ENCODE data around the gene RMRP. TPM values are rescaled to one million over a fixed set of nuclear protein-coding genes. Genes with fewer than 3 reads are reported as not detected.
"Not testable (repeated sequence)": the region's sequence is repeated elsewhere in the genome, so short reads cannot be mapped to it uniquely, and the experiment has no call there.

Gene RMRP
- total RNA-seq, 1 donor from 2014 or later: 133,388 TPM

DNA sequence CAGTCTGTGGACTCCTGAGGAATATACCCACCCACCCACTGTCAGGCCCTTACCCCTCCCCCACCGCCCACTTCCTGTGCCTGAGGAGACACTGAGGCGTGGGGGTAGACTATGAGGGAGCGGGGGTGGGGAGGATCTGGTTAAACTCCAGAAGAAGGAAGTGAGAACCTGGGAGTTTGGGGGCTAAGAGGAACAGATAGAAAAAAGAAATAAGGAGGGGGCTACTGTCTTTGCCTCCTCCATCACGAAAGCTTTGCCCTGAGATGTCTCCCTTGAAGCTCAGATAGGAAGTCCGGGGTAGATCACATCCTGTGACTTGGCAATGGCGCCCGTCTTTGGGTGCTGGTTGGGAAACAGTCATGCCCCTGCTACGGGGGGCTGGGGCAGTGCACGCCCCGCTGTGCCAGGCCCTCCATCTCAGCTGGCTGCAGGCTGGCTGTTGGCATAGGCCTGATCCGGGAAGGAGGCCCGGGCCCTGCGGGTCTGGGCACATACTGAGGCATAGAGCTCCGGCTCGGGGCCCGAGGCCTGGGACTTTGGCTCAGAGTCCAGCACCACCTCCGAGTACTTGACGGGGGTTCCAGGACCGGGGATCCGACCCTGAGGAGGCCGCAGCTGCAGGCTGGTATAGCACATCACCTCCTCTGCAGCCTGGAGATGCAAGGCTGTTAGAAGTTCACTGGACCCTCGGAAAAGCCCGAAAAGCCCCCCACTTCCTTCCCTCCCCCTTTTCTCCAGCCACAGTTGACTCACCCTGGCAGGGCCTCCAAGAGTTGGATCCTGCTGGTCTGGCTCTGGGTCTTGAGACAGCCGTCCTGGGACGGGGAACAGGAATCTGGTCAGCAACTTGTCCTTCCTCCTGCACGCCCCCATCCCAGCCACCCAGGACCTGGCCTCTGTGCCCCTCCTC lies 8.1 kb downstream of the RMRP start:
- DNase-seq (ENCODE audit: low spot score in 2 of 2): peak in 1 of 2 donors; percentile 22
- no peak for FAIRE-seq

DNA sequence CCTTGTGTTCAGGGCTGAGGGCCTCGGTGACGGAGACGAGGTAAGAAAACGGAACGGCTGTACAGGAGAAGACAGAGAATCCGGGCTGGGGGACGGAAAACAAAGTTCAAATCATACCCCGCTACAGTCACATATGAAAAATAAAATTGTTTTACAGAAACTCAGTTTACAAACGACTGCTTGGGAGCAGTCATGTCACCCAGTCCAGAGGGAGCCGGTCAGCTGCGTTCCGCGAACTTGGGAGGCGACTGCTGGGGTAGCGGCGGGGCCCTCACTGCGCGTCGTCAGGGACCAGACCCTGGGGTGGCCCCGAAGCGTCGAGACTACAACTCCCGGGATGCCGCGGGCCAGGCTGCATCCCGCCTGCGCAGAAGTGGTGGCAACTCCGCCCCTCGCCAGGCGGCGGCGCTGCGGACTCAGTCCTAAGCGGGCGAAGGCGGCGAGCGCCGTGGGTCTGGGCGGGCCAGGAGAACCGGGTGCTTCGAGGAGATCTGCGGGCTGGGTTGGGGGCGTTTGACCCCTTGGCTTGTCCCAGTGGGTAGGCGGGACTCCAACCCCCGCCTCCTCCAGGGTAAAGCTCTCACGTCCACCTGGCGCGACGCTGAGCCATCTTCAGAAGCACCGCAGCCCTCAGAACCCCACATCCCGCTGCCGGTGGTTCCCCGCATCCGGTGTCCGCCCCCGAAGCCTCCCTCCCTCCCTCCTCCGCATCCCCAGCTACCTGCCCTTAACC lies 11.1 kb downstream of the RMRP start:
- peak; percentile 88 to 97 for DNase-seq (ENCODE audit: low spot score in 2 of 2)
- no peak for FAIRE-seq

- DNase-seq (ENCODE audit: low spot score in 2 of 2): no peak
- no peak for FAIRE-seq
These were observed 11.7 kb downstream of the RMRP start for GRCh38 chr9:35646153-35646532.

DNA sequence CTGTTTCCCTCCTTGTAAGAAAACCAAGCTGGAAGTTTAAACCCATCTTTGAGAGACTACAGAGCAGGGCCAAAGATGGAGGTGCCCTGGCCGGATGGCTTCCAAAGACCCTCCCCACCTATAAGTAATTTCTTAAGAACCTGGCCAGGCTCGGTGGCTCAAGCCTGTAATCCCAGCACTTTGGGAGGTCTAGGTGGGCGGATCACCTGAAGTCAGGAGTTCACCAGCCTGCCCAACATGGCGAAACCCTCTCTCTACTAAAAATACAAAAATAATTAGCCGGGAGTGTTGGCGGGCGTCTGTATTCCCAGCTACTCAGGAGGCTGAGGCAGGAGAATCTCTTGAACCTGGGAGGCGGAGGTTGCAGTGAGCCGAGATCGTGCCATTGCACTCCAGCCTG lies 12.1 kb downstream of the RMRP start:
- not testable (repeated sequence) for FAIRE-seq

DNA sequence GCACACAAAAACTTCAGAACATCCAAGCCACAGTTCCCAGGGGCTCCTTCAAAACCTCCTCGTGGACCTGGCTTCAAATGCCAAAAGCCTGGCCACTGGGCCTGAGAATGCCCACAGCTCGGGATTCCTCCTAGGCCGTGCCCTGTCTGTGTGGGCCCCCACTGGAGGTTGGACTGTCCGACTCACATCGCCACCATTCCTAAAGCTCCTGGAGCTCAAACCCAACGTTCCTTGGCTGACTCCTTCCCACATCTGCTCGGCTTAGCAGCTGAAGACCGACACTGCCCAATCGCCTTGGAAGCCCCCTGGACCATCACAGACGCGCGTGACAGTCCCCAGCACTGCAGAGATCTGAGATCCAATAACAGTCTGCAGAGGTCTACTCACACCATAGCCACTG lies 14.8 kb downstream of the RMRP start:
- DNase-seq (ENCODE audit: low spot score in 2 of 2): no peak
- FAIRE-seq: no peak

More for the DNA sequence above, 12.1 kb downstream of the RMRP start:
- not testable (repeated sequence) for DNase-seq (ENCODE audit: low spot score in 2 of 2)

GRCh38 chr9:35641478-35641877 lies 16.3 kb downstream of the RMRP start:
- DNase-seq (ENCODE audit: low spot score in 2 of 2); FAIRE-seq: not testable (repeated sequence)

GRCh38 chr9:35640431-35640830 lies 17.4 kb downstream of the RMRP start:
- DNase-seq (ENCODE audit: low spot score in 2 of 2); FAIRE-seq: not testable (repeated sequence)

GRCh38 chr9:35639631-35640030 lies 18.2 kb downstream of the RMRP start:
- no peak for FAIRE-seq
- no peak for DNase-seq (ENCODE audit: low spot score in 2 of 2)

DNA sequence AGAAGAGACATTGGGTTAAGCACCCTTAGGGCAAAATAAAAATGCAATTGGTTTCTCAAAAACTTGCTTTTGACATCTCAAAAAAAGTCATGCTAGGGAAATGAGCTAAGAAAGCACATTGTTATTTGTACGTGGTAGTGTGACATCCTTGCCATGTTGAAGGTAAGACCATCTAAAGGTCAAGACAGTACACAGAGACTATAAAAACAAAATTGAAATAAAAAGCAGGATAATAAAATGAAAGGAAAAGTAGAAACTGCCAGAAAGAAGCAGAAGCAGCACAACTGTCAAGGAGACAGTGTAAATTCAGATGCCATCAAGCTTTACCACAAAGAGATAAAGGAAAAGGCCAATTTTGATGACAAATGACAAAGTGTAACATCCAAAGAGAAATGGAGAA lies 18.6 kb downstream of the RMRP start:
- not testable (repeated sequence) for DNase-seq (ENCODE audit: low spot score in 2 of 2); FAIRE-seq

DNA sequence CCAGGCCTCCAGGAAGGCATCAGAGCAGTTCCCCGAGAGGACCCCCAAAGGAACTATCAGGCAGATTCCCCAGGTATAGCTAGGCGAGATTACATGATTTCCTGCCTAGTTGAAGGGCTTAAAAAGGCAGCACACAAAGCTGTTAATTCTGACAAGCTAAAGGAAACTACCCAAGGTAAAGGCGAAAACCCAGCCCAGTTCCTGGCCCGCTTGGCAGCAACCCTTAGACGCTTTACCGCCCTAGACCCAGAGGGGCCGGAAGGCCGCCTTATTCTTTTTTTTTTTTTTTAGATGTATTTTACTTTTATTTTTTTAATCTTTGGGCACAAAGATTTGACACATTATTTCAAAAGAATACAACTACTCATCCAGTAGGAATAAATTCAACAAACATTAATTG lies 19.1 kb downstream of the RMRP start:
- not testable (repeated sequence) for DNase-seq (ENCODE audit: low spot score in 2 of 2); FAIRE-seq

DNA sequence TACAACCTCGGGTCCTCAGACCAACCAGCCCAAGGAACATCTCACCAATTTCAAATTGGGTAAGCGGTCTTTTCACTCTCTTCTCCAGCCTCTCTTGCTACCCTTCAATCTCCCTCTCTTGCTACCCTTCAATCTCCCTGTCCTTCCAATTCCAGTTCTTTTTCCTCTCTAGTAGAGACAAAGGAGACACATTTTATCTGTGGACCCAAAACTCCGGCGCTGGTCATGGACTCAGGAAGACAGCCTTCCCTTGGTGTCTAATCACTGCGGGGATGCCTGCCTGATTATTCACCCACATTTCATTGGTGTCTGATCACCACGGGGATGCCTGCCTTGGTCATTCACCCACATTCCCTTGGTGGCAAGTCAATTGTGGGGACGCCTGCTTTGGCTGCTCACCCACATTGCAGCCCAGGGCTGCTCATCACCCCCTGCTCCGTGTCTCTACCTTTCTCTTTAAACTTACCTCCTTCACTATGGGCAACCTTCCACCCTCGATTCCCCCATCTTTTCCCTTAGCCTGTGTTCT lies 20.3 kb downstream of the RMRP start:
- not testable (repeated sequence) for DNase-seq (ENCODE audit: low spot score in 2 of 2); FAIRE-seq

DNA sequence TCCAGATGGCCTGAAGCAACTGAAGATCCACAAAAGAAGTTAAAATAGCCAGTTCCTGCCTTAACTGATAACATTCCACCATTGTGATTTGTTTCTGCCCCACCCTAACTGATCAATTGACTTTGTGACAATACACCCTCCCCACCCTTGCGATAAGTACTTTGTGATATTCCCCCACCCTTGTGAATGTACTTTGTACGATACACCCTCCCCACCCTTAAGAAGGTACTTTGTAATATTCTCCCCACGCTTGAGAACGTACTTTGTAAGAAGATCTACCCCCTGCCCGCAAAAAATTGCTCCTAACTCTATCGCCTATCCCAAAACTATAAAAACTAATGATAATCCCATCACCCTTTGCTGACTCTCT lies 21.0 kb downstream of the RMRP start:
- not testable (repeated sequence) for DNase-seq (ENCODE audit: low spot score in 2 of 2); FAIRE-seq

DNA sequence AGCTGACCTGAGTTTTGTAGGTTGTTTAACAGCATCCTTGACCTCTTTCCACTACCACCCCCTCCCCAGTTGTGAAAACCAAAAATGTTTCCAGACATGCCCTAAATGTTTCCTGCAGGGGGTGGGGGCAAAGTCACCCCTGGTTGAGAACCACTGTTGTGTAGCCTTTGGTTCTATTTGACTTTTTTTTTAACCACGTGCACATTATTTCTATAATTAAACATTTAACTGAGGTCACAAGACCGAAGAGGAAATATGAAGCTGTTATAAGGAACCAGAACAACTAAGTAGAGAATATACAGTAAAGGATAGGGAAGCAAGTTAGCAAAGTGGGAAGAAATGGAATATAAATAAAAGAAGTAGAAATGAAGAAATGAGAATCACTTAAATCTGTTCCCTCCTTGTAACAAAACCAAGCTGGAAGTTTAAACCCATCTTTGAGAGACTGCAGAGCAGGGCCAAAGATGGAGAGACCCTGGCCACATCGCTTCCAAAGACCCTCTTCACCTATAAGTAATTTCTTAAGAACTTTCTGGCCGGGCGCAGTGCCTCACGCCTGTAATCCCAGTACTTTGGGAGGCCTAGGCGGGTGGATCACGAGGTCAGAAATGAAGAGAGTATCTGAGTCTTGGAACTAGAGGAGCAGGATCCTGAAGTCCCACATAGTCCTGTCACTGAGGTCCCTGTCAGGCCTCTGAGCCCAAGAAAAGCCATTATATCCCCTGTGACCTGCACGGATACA lies 21.5 kb downstream of the RMRP start:
- FAIRE-seq (no peak), DNase-seq (ENCODE audit: low spot score in 2 of 2) (no peak)

DNA sequence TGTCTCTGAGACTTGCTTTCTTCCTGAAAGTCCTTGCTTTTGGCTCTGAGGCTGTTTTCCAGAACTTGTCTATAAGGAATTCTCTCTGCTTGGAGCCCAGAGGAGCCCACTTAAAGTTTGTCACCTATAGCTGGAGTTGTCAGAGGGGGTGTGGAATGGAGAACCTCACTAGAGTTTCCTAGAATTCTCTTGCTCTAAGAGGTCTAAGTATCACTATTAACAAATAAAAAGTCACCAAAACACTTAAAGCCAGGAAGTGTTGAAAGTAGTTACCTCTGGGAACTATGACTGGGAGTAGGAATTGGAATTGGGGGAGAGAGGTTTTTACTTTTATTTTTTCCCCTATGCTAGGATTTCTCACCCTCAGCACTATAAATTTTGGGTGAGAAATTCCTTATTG lies 22.1 kb downstream of the RMRP start:
- FAIRE-seq: no peak
- no peak for DNase-seq (ENCODE audit: low spot score in 2 of 2)

DNA sequence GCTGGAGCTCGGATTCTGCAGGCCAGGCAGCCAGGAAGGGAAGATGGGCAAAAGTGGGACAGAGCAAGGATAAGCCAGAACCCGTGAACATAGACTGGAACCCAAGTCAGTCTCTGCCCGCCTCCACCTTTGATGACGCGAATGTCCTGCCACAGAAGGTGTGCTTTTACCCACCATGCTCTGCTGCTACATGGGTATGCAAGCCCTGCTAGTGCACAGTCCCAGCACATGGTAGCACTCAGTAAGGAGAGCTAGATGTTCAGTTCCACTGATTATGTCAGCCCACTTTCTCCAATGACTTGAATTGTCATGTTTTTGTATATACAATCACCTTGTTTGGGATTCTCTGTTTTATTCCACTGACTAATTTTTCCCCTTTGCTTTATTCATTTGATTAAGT lies 28.2 kb downstream of the RMRP start:
- no peak for FAIRE-seq
- no peak for DNase-seq (ENCODE audit: low spot score in 2 of 2)

- no peak for FAIRE-seq
- no peak for DNase-seq (ENCODE audit: low spot score in 2 of 2)
These were observed 29.3 kb downstream of the RMRP start for GRCh38 chr9:35628389-35628991.

GRCh38 chr9:35627575-35627974 lies 30.2 kb downstream of the RMRP start:
- DNase-seq (ENCODE audit: low spot score in 2 of 2): no peak
- no peak for FAIRE-seq

GRCh38 chr9:35619800-35620158 lies 38.0 kb downstream of the RMRP start:
- no peak for FAIRE-seq

GRCh38 chr9:35618854-35619799 lies 38.7 kb downstream of the RMRP start:
- no peak for FAIRE-seq
- no peak for DNase-seq (ENCODE audit: low spot score in 2 of 2)

More at GRCh38 chr9:35619800-35620158, 38.0 kb downstream of the RMRP start:
- no peak for DNase-seq (ENCODE audit: low spot score in 2 of 2)
